GM20000 (cell line): ENCODE measurements around the gene CERS6.

ENCODE experiments used
- DNase-seq: peaks from one replicate; pipeline ENCODE4 v3.0.0; 2012; ENCODE audit warnings: low spot score
- CTCF ChIP-seq: IDR thresholded peaks from 2 replicates; pipeline ENCODE4 v1.5.1; 2012; ENCODE audit warnings: mild to moderate bottlenecking, control low read depth; ENCODE audit errors: extremely low read depth, missing control alignments

CERS6 gene

GRCh38 chr2:168821992-168822391 is 365.9 kb downstream of the CERS6 start:
- no peak for TF ChIP-seq CTCF
- DNase-seq = no peak
